K562 (cell line): ENCODE measurements around the gene ZNF646. TPM values are rescaled to one million over a fixed set of nuclear protein-coding genes. Genes with fewer than 3 reads are reported as not detected.

Source experiments
- ATAC-seq: fragments of 200-7000 bp; cut with Tn5 transposase; 3 replicates; pipeline ENCODE4 v1.9.1; 2020; ENCODE audit warnings: moderate library complexity
- BruUV-seq: library from RNA; stranded (reverse); fragments of 400-500 nt; replicated peaks from 2 replicates; lab custom pipeline; 2021; lab: Mats Ljungman, UMichigan
- CTCF ChIA-PET: fragments of 300-600 bp; formaldehyde crosslinking; extraction: SDS; loops from one replicate; lab custom pipeline; 2021; ENCODE audit warnings: low intra/inter-chr PET ratio; lab: Yijun Ruan, JAX
- POLR2A ChIA-PET: fragments of 300-600, 350-650 bp; sonication (Branson Sonifier 250); formaldehyde crosslinking; extraction: SDS; loops from one replicate; lab custom pipeline; 2021; ENCODE audit warnings: antibody characterized with exemption, inconsistent platforms; lab: Yijun Ruan, JAX
- DNase-seq, 4 experiments: peaks; one replicate each; pipeline versions ENCODE4 v3.0.0 to v3.0.0-alpha.2; 2011 to 2018; ENCODE audit warnings: low spot score in 3 of 4, mixed read lengths in 3 of 4; ENCODE audit errors: extremely low read depth in 1 of 4
- FAIRE-seq: peaks from 2 replicates; lab custom pipeline; 2011; peaks lifted over from hg19 to GRCh38; lab: Jason Lieb, UNC
- H2AFZ ChIP-seq: 2 replicates; pipeline ENCODE4 v1.6.0; 2011; ENCODE audit warnings: low read depth, low read length, control low read depth, inconsistent platforms
- H3K27ac ChIP-seq: fragments of 200-600 bp; 3 replicates; pipeline ENCODE4 v1.8.0; 2011; ENCODE audit warnings: low read depth, mild to moderate bottlenecking, control low read depth, inconsistent platforms, low read length, moderate library complexity, mixed read lengths; ENCODE audit errors: extremely low read depth
- H3K27me3 ChIP-seq, 2 experiments: fragments of 300-600 bp in 1 of 2; 2 replicates in 1 of 2; 3 replicates in 1 of 2; pipeline versions ENCODE4 v1.6.0 to v1.8.0; 2011; ENCODE audit warnings: inconsistent platforms in 2 of 2, low read length in 2 of 2, mild to moderate bottlenecking in 1 of 2, mixed read lengths in 1 of 2, moderate library complexity in 1 of 2; ENCODE audit not compliant: control insufficient read depth in 2 of 2, insufficient read depth in 2 of 2
- H3K36me3 ChIP-seq: fragments of 300-600 bp; 3 replicates; pipeline ENCODE4 v1.8.0; 2011; ENCODE audit warnings: mild to moderate bottlenecking, low read length, inconsistent platforms; ENCODE audit not compliant: control insufficient read depth, insufficient read depth
- H3K4me1 ChIP-seq, 2 experiments: fragments of 200-600 bp in 1 of 2; replicated peaks in 1 of 2; 2 replicates in 1 of 2; 3 replicates in 1 of 2; pipeline versions ENCODE4 v1.5.1 to v1.8.0; 2011; ENCODE audit warnings: inconsistent platforms in 2 of 2, low read length in 2 of 2, mild to moderate bottlenecking in 1 of 2, mixed read lengths in 1 of 2, moderate library complexity in 1 of 2; ENCODE audit not compliant: control insufficient read depth in 2 of 2, insufficient read depth in 2 of 2
- H3K4me2 ChIP-seq: 2 replicates; pipeline ENCODE4 v1.6.1; 2011; ENCODE audit warnings: low read length, control low read depth, inconsistent platforms, mixed read lengths; ENCODE audit not compliant: insufficient read depth
- H3K4me3 ChIP-seq: fragments of 200-600 bp; sonication (generic), shearing (Covaris generic); 2 replicates; pipeline ENCODE4 v1.5.1; 2016; ENCODE audit warnings: control low read depth, inconsistent platforms
- H3K79me2 ChIP-seq: fragments of 200-600 bp; 3 replicates; pipeline ENCODE4 v1.8.0; 2011; ENCODE audit warnings: low read length, inconsistent platforms; ENCODE audit not compliant: control insufficient read depth, insufficient read depth
- H3K9ac ChIP-seq, 2 experiments: 2 replicates each; pipeline versions ENCODE4 v1.6.0 to v1.6.1; 2011; ENCODE audit warnings: low read depth in 2 of 2, low read length in 2 of 2, control low read depth in 1 of 2, inconsistent platforms in 1 of 2, mild to moderate bottlenecking in 1 of 2, mixed read lengths in 1 of 2; ENCODE audit not compliant: insufficient read depth in 1 of 2
- H3K9me1 ChIP-seq: one replicate; pipeline ENCODE4 v1.6.0; 2011; ENCODE audit warnings: inconsistent platforms, mild to moderate bottlenecking, low read length, moderate library complexity; ENCODE audit not compliant: control insufficient read depth, insufficient read depth
- H3K9me3 ChIP-seq: replicated peaks from 2 replicates; pipeline ENCODE4 v1.5.1; 2011; ENCODE audit warnings: low read depth, low read length, inconsistent platforms; ENCODE audit not compliant: control insufficient read depth, insufficient read depth
- H4K20me1 ChIP-seq: replicated peaks from 2 replicates; pipeline ENCODE4 v1.6.1; 2011; ENCODE audit warnings: low read length, inconsistent platforms, mixed read lengths; ENCODE audit not compliant: control insufficient read depth, insufficient read depth
- HIVEP1 ChIP-seq: fragments of 250-450 bp; sonication (Bioruptor Pico); IDR thresholded peaks from 2 replicates; pipeline ENCODE4 v1.4.0; 2020; ENCODE audit warnings: mild to moderate bottlenecking
- NCOA4 ChIP-seq: fragments of 450-650 bp; IDR thresholded peaks from 2 replicates; pipeline ENCODE4 v1.6.1; 2018; ENCODE audit warnings: mild to moderate bottlenecking; ENCODE audit not compliant: partially characterized antibody
- PREB ChIP-seq: sonication (generic); formaldehyde crosslinking; IDR thresholded peaks from 2 replicates; pipeline ENCODE4 v1.8.1; 2023; ENCODE audit warnings: mild to moderate bottlenecking, missing genetic modification reagents
- WGBS: fragments of 100-300 bp; shearing (Covaris generic); methylation state at CpG from one replicate; pipeline ENCODE4 v1.1.6; 2016; ENCODE audit warnings: low coverage, mixed read lengths; ENCODE audit not compliant: insufficient coverage; ENCODE audit errors: missing lambda C conversion rate; 5-methylcytosine and 5-hydroxymethylcytosine counted together
- in situ Hi-C: fragments of 300-500 bp; cut with MboI; formaldehyde crosslinking; loops from 4 replicates; pipeline ENCODE4 v1.15.0; 2018; ENCODE audit warnings: inconsistent platforms, mixed read lengths
- intact Hi-C: fragments of 100-400 bp; cut with micrococcal nuclease; formaldehyde crosslinking; loops from 2 replicates; pipeline ENCODE4 v1.14.2; 2022
- polyA plus RNA-seq, 8 experiments: library from polyadenylated mRNA; depleted of rRNA in 4 of 8; stranded (reverse) in 5 of 8; unstranded in 3 of 8; fragments of >200 nt; fragmentation: Nextera tagmentation in 2 of 8; fragmentation: Illumina TruSeq in 1 of 8; extraction: Ambion mirVana in 2 of 8; extraction: Trizol in 1 of 8; gene quantifications; 2 replicates each; pipeline versions ENCODE4 v1.2.1 to v1.2.3, GENCODE V29; 2011 to 2014; ENCODE audit warnings: inconsistent platforms in 1 of 8, missing spikeins in 1 of 8
- total RNA-seq, 7 experiments: library from RNA; depleted of rRNA in 6 of 7; stranded (reverse); fragments of >200 nt in 6 of 7; fragmentation: Illumina TruSeq in 2 of 7; extraction: Trizol in 2 of 7; gene quantifications; 2 replicates each; pipeline versions ENCODE4 v1.2.1 to v1.2.3, GENCODE V29; 2011 to 2021; ENCODE audit warnings: low replicate concordance in 1 of 7

ZNF646 gene
- total and polyA plus RNA-seq, 9 of the 15 experiments (the other 6 are each of a cell fraction or from before 2014, with no cell fraction given), result 0.08 to 20.6 (median 8.0) TPM

- POLR2A ChIA-PET, result interaction anchor here (0.6 to 1.8 kb wide), 4 partner anchors 8 to 101 kb away, joined by 3 to 6 read pairs (median 4); partner anchors contain the start of gene FUS
- no peaks in the 10 kb centered on the region for H3K9me1 ChIP-seq
- DNase-seq, result no peak
- BruUV-seq, result no TSS peak
- H2AFZ ChIP-seq, result no peak overlapping the region
- CTCF ChIA-PET, result no interaction called here
- H4K20me1 ChIP-seq, result peaks cover 5% of the 10 kb centered on the region; the same call in 1 of the 2 replicates
- H3K36me3 ChIP-seq, result peaks cover 80% of the 10 kb centered on the region
- TF ChIP-seq HIVEP1 (CRISPR knock-in tag) (no peak), PREB (CRISPR knock-in tag) (no peak), NCOA4 (no peak)
- TF ChIP-seq, all 486 proteins: peak for 0
- H3K79me2 ChIP-seq, result peaks cover 36% of the 10 kb centered on the region
- peaks cover 4 to 74% of the 10 kb centered on the region in 2 experiments; a peak in 3 of 5 replicates for H3K4me1 ChIP-seq
- no peaks in the 10 kb centered on the region for H3K9me3 ChIP-seq
- no peak overlapping the region; a peak in 1 of 4 replicates for H3K9ac ChIP-seq
- no peak for ATAC-seq
- H3K4me2 ChIP-seq, result no peak overlapping the region
- 92% methylated on average over 9 of the region's 13 CpGs for WGBS
- no peak for FAIRE-seq
- H3K27ac ChIP-seq, result no peak overlapping the region
- intact Hi-C loops (no loop called here), in situ Hi-C loops (no loop called here)
- no peak overlapping the region for H3K4me3 ChIP-seq
- no peaks in the 10 kb centered on the region for H3K27me3 ChIP-seq
These were observed 5.2 kb downstream of the ZNF646 start for GRCh38 chr16:31079342-31079944.
